Nucleus accumbens (tissue), 56 donors: ENCODE data around the gene STUM.

Experiments
- DNase-seq, 56 donors: peaks; one replicate each; lab custom pipeline; 2025; lab: John Stamatoyannopoulos, UW

Gene STUM

DNA sequence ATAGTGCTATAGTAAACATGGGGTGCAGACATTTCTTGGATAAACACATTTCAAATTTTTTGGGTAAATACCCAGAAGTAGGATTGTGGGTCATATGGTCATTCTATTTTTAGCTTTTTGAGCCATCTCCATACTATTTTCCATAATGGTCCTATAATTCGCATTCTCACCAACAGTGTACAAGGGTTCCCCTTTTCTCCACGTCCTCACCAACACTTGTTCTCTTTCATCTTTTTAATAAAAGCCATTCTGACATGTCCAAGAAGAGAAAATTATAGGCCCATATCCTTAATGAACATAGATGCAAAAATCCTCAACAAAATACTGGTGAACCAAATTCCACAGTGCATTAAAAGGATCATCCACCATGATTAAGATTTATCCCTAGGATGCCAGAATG, 8.9 kb downstream of the STUM start:
- DNase-seq, result no peak

DNA sequence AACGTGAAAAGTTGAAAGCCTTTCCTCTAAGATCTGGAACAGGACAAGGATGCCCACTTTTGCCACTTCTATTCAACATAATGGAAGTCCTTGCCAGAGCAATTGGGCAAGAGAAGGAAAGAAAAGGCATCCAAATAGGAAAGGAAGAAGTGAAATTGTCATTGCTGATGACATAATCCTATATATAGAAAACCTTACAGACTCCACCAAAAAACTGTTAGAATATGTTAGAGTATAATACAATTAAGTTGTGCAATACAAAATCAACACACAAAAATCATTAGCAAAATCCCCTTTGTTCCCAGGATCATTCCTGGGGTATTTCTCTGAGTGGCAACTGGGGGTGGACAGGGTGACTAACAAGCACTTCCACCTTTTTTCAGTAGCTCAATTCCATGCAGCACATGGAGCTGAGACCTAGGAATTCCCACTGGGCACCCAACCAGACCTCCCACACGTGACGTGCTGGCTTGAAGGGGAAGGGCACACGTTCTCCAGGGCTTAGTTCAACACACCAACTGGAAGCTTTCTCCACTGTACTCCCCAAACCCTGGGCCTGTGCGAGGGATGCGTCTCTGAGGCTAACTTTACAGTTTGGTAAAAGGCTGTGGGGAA, 9.6 kb downstream of the STUM start:
- no peak for DNase-seq

DNA sequence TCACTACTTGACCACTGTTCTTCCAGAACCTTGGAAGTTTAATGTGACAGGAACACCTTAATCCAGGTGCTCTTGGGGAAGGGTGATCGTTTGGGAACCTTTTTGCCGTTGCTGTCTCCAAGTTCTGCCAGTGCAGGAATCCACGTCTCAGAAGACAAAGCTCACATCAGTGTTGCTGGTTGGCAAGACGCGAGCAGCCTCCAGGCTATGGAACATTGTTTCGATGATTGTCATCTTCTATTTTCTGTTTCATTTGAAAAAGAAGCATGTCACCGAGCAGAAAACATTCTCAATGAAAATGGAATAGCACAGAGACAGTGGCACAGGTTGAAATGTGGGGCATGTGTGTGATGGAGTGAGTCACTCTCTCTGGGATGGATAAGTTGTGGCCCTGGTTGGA, 11.7 kb downstream of the STUM start:
- no peak for DNase-seq

DNA sequence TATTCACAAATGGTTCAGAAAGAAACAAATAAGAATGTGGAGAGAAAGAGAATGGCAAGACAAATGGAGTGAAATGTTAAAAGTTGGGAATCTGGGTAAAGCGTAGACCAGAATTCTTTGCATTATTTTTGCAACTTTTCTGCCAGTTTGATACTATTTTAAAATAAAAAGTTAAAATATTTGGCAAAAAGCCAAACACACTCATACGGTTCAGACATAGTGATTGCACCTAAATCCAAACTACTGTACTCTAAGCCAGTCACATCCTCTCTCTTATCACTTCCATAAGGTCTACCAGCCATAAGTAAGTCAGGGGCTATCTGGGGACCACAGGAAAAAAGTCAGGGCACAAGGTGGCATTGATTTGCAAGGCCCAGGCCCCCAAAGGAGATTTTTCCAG, 14.4 kb downstream of the STUM start:
- no peak for DNase-seq

DNA sequence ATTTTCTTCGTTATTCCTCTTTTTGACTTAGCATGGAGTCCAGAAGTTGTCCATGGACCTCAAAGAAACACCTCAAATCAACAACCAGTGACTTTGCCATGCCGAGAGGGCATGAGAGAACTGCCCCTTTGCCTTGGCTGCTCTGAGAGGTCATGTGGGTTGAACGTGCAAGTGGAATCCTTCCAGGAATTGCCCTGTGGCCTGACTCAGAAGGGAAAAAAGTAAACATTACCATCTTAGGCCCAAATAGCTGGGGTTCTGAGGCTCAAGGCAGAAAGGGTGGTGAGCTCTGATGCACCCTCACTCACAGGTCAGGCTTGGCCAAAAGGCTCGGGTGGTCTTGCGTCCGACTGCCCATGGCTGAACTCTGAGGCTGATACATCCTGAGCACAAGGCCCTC, 15.1 kb downstream of the STUM start:
- no peak for DNase-seq

DNA sequence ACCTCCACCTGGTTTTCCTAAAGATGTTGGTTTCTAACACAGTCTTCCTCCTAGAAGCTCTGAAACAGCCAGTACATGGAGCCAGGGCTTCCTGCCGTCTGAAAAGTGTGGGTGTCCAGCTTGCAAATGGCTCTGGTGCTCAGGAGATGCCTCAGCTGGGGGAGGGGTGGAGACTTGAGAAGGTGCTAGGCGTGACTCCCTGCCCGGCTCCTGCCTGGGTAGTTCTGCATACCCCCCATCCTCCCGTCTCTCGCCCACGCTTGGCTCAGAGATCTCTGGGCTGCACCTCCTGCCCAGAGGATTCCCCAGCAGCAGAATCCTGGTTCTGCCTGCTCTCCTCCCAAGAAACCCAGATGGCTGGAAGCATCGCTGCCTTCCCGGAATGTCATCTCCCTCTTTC, 16.9 kb downstream of the STUM start:
- peak in 1 of 56 donors; percentile 13 for DNase-seq

DNA sequence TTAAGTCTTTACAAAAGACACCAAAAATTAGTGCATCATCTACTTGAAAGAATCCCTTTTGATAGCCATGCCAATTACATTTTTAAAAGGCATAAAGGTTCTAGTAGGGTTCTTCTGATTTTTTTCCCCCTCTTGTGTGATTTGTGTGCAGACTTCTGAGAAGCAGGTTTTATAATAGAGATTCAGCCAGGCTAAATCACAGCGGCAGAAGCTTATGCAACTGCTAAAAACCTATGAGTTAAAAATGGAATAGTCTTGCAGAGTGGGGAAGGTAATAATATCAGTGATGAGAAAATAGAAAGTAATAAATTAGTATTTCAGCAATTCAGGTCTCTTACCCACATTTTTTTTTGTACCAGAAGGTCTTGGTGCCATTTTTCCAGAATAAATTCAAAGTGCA, 17.7 kb downstream of the STUM start:
- no peak for DNase-seq

DNA sequence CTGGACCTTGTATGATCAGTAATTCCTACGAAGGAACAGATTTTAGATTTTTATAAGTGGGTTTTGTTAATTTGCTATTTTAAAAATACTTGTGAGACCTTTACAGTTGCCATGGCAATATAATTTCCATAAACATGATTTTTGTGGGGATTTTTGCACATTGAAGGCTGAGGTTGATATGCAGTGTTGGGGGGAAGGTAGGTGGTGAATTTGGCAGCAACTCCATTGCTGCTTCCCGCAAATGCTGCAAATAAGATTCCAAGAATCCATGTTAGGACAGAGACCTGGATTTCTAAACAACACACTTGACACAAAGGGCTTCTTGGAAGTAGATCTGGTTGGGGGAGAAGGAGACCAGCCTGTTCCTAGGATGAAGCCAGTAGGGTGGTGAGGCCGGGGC, 18.2 kb downstream of the STUM start:
- peak in 1 of 56 donors; percentile 13 for DNase-seq

DNA sequence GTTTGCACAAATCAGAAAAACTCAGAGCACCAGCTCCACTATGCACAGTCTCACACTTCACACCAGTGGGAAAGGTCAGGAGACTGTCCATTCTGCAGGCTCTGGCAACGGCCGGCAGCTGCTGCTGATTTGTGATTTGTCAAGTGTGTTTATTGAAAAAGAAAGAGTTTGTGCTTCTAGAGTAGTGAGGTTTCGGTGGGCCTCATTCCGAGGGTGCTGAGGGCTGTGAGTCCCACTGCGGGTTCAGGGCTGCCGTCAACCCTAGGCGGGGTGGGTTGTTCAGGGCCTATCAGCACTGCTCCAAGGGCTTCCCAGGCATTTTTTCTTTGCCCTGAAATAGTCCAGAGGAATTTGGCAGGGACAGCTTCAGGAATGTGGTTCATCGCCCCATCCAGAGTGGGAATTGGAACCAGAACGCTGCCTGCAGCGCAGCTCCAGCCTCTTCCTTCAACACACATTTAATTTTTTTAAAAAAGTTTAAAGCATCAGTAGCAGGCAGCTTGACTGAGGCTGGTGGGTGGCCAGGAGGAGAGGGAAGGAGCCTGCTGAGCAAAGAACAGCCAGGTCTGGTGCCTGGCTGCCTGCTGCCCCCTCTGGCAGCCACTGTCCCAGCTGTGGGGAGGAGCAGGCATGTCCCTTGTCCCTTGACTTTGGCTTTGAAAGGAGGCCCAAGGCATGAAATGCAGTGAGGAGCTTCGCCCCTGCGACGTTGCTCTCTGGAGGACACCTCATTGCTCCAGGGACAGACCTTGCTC, 19.7 kb downstream of the STUM start:
- DNase-seq, result peak in 10 of 56 donors; percentile 14 to 41 (median 32)

DNA sequence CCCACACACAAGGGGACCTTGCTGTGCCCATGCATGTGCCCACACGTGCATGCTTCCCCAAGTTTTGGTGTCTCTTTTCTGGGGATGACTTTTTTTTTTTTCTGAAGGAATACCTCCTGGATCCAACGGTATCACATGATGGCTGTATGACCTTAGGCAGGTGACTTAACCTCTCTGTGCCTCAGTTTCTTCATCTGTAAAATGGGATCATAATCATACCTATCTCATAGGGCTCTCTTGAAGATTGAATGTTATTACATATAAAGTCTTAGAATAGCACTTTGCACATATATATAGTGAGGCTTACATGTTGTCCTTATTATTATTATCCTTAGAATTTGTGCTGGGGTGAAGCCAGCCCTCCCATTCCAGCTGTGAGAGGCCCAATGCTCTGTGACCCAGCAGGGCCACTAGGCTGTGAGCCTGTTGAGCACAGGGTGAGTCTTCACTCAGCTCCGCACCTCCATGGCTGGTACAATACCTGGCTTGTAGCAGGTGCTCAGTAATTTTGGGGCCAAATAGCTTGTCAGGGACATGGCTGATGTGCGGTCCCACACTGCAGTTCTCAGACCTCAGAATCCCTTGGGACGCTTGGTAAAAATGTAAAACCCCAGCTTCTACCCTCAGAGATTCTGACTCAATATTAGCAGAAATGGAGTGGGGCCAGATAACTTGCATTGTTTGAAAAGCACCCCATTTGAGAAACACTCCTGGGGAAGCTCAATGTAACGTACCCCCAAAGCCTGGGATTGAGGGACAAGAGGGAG, 20.6 kb downstream of the STUM start:
- no peak for DNase-seq

DNA sequence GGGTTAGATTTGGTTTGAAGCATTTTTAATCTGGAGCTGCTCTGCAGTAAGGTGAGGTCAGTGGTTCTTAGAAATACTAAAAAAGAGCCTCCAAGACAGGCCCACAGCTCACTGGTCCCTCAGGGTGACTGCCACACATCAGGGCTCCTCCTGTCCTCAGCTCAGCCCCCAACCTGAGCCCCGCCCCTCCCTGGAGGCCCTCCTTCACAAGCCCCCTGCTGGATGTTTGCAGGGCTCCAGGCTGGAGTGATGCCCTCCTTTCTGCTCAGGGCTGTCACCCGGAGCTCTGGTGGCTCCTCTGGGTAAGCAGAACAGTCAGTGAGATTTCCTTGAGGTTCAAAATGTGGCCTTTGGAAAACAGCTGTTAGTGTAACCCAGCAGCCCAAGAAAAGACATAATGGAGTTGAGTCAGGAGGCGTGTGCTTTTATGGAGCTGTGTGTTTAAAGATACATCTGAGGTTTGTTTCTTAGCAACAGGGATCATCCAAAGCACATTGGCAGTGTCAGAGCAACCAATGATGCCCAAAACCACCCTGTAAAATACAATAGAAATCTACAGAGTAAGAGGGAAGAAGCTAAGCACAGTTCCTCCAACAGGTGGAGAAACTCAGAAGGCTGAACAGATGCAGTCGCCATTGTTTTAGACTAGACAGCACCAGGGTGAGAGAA, 21.4 kb downstream of the STUM start:
- DNase-seq, result peak in 10 of 56 donors; percentile 30 to 61 (median 38)

DNA sequence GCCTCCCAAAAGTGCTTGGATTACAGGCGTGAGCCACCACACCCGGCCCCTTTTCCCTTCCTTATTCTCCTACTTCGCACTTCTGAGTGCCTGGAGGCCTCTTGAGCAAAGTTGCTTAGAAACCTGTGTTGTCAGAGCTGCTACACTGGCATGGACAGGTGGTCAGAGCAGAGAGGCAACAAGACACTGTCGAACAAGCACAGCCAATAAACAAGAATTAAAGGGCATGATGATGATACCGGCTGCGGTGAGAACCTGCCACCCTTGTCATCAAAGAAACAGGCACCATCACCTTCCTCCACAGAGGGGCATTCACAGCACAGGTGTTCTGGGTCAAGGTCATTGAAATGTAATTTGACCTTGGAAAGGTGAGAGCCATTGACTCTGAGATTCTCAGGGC, 23.3 kb downstream of the STUM start:
- no peak for DNase-seq

DNA sequence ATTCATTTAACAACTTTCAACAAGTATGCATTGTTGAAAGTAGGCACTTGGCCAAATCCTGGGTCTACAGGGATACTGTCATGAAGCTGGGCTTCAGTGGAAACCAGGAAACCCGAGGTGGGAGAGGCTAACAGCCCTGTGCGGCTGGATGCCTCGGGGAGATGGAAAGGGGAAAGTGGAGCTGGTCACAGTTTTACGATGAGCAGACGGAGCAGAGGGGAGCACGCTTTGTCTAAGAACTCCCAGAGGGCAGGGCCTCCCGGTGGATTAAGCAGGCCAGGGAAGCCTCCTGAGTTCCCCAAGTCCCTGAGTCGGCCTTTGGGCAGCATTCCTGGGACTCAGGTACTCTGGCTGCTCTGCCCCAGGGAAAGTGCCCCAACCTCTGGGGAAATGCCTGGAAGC, 23.8 kb downstream of the STUM start:
- DNase-seq, result no peak

DNA sequence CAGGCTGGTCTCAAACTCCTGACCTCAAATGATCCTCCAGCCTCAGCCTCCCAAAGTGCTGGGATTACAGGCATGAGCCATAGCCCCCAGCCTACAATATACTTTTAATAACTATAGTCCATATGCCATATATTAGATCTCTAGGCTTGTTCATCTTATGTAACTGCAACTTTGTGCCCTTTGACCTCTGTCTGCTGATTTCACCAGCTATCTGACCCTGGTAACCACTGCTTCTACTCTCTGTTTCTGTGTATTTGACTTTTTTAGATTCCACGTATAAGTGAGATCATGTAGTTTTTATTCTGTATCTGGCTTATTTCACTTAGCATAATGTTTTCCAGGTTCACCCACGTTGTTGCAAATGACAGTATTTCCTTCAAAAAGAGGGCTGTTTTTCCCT, 25.5 kb downstream of the STUM start:
- DNase-seq, result no peak

DNA sequence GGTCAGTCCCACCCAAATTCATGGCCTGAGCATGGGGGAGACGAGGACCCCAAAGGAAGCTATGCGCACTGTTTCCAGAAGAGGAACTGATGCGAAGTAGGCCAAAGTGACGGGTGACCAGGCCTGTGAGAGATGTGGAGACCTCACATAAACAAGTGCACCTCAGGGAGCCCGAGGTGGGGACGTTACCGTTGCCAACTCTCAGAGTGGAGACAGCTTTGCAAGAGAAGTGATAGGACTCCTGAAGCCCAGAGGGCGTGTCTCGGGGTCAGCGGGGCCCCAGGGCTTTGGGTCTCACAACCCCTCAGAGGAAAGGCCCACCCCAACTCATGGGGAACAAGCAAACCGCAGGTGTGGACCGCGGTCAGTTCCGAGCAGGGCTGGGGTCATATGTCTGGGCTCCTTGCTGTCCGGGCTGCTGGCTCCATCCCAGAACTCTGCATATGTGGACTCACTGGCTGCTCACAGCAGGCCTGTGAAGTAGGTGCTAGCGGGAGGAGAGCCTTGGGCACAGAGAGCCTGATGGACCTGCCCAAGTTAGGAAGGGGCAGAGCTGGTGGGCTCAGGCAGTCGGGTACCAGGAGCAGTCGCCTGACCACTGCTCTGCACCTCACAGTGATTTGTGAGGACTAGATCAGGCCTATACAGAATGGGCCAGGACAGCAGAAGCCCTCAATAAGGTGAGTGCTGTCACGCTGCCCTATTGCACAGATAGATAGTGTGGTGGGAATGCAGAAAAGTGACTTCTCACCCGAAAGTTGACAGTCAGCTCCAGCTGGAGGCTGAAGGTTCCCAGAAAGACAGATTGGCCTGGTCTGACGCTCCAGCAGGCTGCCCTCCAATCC, 26.2 kb downstream of the STUM start:
- DNase-seq, result no peak

DNA sequence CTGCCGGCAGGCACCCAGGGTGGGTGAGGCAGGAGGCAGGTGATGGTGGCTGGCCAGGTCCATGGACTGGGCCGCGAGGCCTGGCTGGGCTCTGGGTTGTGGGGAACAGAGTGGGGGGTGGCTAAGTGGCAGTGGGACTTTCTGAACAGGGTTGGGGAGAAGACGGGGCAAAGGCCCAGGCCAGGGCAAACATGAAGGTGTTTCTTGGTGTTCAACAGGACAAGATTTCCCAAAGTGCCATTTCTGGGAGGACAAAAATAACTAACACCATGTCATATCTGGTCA, 26.8 kb downstream of the STUM start:
- no peak for DNase-seq

DNA sequence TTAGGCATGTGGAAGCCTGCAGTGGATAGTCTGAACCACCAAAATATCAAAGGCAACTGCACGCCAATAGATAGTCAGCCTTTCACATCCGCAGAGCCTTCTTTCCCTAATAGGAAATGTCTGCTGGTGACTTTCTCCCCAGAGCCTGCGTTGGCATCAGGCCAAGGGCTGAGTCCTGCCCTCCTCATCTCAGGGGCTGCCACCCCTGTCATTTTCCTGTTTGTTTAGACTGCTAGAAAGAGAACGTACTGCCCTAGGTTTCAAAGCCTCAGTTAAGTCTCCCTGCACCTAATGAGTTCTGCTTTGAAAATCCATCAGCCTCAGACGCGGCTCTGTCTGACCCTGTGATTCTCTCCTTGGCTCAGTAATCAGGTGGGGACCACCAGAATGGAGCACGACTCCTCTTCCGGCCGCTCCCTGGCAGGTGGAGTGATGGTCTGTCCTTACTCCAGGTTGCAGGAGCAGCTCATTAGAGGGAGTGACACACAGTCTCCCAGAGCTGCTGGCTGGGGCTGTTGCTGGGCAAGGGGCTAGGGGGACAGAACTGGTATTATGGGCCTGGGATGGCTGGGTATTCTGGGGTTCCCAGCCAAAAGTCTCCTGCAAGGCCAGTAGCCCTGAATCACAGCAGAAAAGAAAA, 27.3 kb downstream of the STUM start:
- no peak for DNase-seq

DNA sequence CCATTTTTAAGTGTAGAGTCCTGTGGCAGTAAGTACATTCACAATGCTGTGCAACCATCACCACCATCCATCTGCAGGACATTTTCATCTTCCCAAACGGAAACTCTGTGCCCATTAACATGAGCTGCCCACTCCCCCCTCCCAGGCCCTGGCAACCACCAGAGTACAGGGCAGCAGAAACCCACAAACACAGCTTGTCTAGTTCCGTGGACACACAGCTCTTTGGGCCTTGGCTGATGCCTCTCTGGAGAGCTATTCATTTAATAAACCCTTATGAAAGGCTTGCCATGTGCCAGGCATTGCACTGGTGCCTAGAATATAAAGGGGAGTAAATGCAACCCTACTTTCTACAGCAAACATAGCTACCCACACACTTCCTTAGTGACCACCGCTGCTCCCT, 28.0 kb downstream of the STUM start:
- peak in 7 of 56 donors; percentile 18 to 35 (median 32) for DNase-seq

DNA sequence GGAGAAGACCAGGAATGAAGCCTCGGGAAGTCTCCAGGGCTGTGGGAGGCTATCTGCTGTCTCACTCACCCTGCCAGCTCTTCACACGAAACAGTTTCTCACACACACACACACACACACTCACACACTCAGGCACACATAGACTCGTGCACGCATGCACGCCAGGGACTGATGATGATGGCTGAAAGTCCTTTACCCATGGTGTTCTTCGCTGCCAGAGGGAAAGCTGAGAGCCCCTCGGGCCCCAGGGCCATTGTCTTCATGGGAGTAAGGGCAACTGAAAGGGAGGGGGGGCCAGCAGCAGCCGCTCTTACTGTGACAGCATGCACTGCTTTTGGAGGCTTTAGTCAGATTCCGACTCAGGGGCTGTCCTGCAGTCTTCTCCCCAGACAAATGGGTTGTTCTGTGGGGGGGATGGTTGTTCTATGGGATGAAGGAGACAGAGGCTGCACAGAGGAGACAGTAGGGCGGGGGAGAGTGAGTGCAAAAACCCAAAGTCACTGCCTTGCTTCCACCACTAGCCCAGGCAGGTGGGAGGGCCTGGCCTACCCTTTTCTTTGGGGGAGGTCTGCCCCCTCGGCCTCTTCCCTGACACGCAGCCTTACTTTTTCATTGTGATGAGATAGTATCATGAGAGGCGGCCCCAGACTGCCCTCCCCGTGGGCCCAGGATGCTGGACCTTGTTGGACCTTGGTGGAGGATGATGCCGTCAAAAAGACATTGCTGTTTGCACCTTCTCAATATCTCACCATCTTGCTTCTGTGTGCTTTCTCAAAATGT, 29.0 kb downstream of the STUM start:
- no peak for DNase-seq
